Thoracic aorta (tissue), 2 donors: Measurements from ENCODE around the gene PBX4. TPM values are rescaled to one million over a fixed set of nuclear protein-coding genes. Genes with fewer than 3 reads are reported as not detected.

ENCODE experiments used
- ATAC-seq: fragments of 150-250 bp; one replicate; pipeline ENCODE4 v1.8.0; 2017; ENCODE audit warnings: low read depth; ENCODE audit not compliant: insufficient number of reproducible peaks, low FRiP score
- DNase-seq: peaks from one replicate; pipeline ENCODE4 v3.0.0-alpha.2; 2020; ENCODE audit warnings: low spot score
- H3K27ac ChIP-seq, 2 donors: fragments of 200-600 bp; sonication (generic); 1 replicate in 1 of 2; 2 replicates in 1 of 2; pipeline ENCODE4 v1.5.1; 2016; ENCODE audit warnings: mild to moderate bottlenecking in 2 of 2, moderate library complexity in 2 of 2
- H3K27me3 ChIP-seq: fragments of 200-600 bp; sonication (generic); replicated peaks from 2 replicates; pipeline ENCODE4 v1.6.0; 2016; ENCODE audit warnings: mild to moderate bottlenecking; ENCODE audit not compliant: insufficient read depth
- H3K36me3 ChIP-seq: fragments of 200-600 bp; sonication (generic); one replicate; pipeline ENCODE4 v1.5.1; 2016
- H3K4me1 ChIP-seq, 2 donors: fragments of 200-600 bp; sonication (generic); 1 replicate in 1 of 2; 2 replicates in 1 of 2; pipeline versions ENCODE4 v1.5.1 to v1.6.0; 2016; ENCODE audit warnings: low read depth in 2 of 2, mild to moderate bottlenecking in 1 of 2; ENCODE audit not compliant: control insufficient read depth in 1 of 2
- H3K4me3 ChIP-seq: fragments of 200-600 bp; sonication (generic); 2 replicates; pipeline ENCODE4 v1.5.1; 2016; ENCODE audit warnings: mild to moderate bottlenecking
- H3K9me3 ChIP-seq: fragments of 200-600 bp; sonication (generic); 2 replicates; pipeline ENCODE4 v1.5.1; 2016
- total RNA-seq, 2 donors: library from RNA; depleted of rRNA; stranded (reverse); fragments of >200 nt; gene quantifications; one replicate each; pipeline versions ENCODE4 v1.1.0 to v1.2.3, GENCODE V29; 2016
- TF ChIP-seq, protein P1 (sequence below): fragments of 200-600 bp; sonication (generic); IDR thresholded peaks from one replicate; pipeline ENCODE4 v1.5.1; 2019; ENCODE audit warnings: antibody characterized with exemption

The PBX4 gene
- total RNA-seq, 2 donors from 2014 or later: not detected

DNA sequence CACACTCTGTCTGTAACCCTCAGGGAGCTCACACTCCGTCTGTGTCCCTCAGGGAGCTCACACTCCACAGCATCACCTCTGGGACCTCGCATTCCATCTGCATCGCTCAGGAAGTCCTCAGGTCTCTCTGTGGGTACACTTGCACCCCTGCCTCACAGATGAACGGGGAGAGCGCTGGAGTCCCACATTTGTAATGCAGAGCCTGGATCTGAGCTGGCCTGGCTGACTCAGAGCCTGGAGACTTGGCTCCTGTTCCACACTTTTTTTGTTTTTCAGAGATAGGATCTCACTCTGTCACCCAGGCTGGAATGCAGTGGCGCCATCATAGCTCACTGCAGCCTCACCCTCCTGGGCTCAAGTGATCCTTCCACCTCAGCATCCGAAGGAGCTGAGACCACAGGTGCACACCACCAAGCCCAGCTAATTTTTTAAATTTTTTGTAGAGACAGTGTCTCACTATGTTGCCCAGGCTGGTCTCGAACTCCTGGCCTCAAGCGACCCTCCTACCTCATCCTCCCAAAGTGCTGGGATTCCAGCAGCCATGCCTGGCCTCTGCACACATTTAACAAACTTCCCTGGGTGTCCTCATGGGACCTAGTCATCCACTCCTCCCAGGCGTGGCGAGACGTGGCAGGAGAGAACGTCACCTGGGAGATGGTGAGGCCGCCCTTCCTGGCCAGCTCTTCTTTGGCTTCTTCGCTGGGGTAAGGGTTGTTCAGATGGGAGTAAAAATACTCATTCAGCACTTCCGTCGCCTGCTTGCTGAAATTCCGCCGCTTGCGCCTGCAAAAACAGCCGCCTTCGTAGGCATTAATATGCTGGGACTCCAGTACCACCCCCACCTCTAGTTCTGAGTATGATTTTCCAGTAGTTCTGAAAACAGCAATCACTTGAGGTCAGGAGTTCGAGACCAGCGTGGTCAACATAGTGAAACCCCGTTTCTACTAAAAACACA, 49.4 kb downstream of the PBX4 start:
- Histone ChIP-seq H3K27me3 (no peaks in the 10 kb centered on the region), H3K9me3 (no peaks in the 10 kb centered on the region), H3K36me3 (no peaks in the 10 kb centered on the region), H3K27ac (no peak overlapping the region), H3K4me1 (no peaks in the 10 kb centered on the region), H3K4me3 (no peak overlapping the region)
- DNase-seq (no peak), ATAC-seq (no peak)
- TF ChIP-seq, protein P1, sequence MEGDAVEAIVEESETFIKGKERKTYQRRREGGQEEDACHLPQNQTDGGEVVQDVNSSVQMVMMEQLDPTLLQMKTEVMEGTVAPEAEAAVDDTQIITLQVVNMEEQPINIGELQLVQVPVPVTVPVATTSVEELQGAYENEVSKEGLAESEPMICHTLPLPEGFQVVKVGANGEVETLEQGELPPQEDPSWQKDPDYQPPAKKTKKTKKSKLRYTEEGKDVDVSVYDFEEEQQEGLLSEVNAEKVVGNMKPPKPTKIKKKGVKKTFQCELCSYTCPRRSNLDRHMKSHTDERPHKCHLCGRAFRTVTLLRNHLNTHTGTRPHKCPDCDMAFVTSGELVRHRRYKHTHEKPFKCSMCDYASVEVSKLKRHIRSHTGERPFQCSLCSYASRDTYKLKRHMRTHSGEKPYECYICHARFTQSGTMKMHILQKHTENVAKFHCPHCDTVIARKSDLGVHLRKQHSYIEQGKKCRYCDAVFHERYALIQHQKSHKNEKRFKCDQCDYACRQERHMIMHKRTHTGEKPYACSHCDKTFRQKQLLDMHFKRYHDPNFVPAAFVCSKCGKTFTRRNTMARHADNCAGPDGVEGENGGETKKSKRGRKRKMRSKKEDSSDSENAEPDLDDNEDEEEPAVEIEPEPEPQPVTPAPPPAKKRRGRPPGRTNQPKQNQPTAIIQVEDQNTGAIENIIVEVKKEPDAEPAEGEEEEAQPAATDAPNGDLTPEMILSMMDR: no peak

DNA sequence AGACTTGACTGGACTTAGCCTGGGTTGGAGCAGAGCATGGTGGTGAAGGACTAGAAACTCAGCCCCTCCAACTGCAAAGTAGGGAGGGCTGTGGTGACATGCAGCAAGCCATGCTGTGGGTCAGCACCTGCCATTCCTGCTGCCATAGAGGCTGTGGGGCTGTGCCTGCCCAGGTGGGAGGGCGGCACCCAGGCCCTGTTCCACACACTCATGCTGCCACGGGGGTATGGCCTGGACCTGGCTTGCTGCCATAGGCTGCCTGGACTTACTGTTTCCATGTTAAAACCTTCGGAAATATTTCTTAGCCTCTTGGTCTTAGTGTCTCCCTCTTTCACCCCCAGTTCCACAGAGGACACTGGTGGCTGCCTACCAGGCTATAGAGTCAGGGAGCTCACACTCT, 51.1 kb downstream of the PBX4 start:
- no peak for ATAC-seq
- no peaks in the 10 kb centered on the region for H3K36me3 ChIP-seq

DNA sequence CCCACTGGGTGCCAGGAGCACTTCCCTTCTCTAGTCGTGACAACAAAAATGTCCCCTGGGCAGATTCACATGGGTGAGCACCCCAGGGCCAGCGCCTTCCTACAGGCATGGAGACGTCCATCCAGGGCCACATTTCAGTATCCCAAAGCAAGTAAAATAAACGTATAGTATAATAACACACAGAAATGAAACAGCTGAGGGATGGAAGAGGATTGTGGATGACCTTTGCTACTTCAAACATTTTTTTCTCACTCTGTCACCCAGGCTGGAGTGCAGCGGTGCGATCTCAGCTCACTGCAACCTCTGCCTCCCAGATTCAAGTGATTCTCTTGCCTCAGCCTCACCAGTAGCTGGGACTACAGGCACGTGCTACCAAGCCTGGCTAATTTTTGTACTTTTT, 52.2 kb downstream of the PBX4 start:
- Histone ChIP-seq H3K4me1 (no peaks in the 10 kb centered on the region), H3K36me3 (no peaks in the 10 kb centered on the region), H3K27ac (no peak overlapping the region), H3K9me3 (no peaks in the 10 kb centered on the region), H3K27me3 (no peaks in the 10 kb centered on the region), H3K4me3 (no peak overlapping the region)
- TF ChIP-seq, protein P1: no peak
- ATAC-seq (no peak), DNase-seq (no peak)

More for the DNA sequence above, 51.1 kb downstream of the PBX4 start:
- TF ChIP-seq, protein P1: no peak
- no peak overlapping the region for H3K27ac ChIP-seq
- H3K4me1 ChIP-seq: no peaks in the 10 kb centered on the region
- no peaks in the 10 kb centered on the region for H3K27me3 ChIP-seq
- DNase-seq: no peak
- H3K4me3 ChIP-seq: no peak overlapping the region
- no peaks in the 10 kb centered on the region for H3K9me3 ChIP-seq

DNA sequence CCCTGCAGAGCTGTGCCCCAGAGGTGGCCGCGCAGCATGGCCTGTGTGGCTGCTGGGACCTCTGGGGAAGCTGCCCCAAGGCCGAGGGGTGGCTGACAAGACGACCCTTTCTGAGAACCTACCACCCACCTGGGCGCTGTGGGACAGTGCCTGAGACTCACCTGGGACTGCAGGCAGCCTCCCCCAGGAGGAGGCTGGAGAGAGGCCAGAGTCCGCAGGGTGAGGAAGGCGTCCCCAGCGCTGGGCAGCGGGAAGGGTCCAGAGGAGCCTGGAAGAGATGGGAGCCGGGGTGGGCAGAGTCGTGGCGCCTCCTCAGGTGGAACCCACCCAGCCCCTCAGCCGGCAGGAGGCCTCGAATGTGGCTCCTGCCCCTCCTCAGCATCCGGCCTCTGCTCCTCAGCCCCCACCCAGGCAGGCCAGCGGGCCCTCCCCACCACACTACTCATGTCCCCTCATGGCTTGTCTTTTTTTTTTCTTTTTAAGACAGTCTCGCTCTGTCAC, 55.1 kb downstream of the PBX4 start:
- no peaks in the 10 kb centered on the region for H3K4me1 ChIP-seq
- no peak overlapping the region for H3K4me3 ChIP-seq
- DNase-seq (no peak), ATAC-seq (no peak)
- no peaks in the 10 kb centered on the region for H3K9me3 ChIP-seq
- no peak overlapping the region for H3K27ac ChIP-seq
- H3K36me3 ChIP-seq: no peaks in the 10 kb centered on the region
- no peaks in the 10 kb centered on the region for H3K27me3 ChIP-seq
- TF ChIP-seq, protein P1: no peak

DNA sequence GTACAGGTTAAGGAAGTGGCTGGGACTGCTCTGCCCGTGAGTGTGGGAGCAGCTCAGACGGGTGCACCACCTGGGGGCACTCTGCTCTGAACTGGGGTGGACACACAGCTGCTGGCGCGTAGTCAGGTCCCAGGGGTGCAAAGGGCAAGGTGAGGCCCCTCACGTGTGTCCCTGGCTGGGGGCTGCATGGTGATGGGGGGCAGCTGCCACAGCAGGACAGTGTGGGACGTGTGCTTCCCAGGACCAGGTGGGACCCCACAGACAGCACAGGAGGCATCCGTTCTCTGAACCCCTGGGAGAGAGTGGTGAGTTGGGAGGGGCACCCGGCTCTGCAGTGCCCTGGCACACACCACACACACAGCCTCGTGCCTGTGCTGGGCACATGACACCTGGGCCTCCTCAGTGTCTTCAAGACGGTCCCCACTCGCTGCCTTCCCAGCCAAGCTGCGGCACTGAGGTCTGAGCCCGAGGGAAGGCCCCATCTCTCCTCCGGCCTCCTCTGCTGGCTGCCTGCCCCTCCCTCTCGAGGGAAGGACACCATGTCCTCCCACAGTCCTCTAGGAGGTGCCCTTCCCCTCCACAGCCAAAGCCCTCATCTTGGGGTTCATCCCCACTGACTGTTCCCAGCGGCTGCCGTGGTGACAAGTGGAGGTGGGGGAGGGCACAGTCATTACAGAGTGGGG, 55.7 kb downstream of the PBX4 start:
- TF ChIP-seq, protein P1: no peak
- DNase-seq: no peak
- ATAC-seq: no peak
- H3K36me3 ChIP-seq: no peaks in the 10 kb centered on the region
- H3K27ac ChIP-seq: no peak overlapping the region
- no peaks in the 10 kb centered on the region for H3K4me1 ChIP-seq
- no peaks in the 10 kb centered on the region for H3K9me3 ChIP-seq
- H3K27me3 ChIP-seq: no peaks in the 10 kb centered on the region
- no peak overlapping the region for H3K4me3 ChIP-seq
